Heart left ventricle (tissue), 13 donors: Measurements from ENCODE around the gene IP6K2.

Experiments
- CTCF ChIP-seq, 12 donors: fragments of 200-600 bp; sonication (generic) in 4 of 12; IDR thresholded peaks; one replicate each; pipeline versions ENCODE4 v1.5.0 to v1.8.0; 2018 to 2022; ENCODE audit warnings: antibody characterized with exemption in 12 of 12, mild to moderate bottlenecking in 5 of 12
- POLR2A ChIP-seq, 2 donors: fragments of 450-650 bp; IDR thresholded peaks; one replicate each; pipeline ENCODE4 v1.6.1; 2017; ENCODE audit warnings: antibody characterized with exemption in 2 of 2, mild to moderate bottlenecking in 2 of 2, moderate library complexity in 2 of 2
- donor health status: ischemic (EF 13 %, LVEDD 7.1; RV severe dilation, severe dysfunction).
- donor health status: DM: no; HTN: yes; CAD: no.
- donor health status: DM: no; HTN: no; CAD: no.
- donor health status: ischemic (EF 25% LVEDD 6.9; RV normal size, moderate dysfunction).
- donor health status: ischemic (EF 25% LVEDD 5.7; RV mildly dilated, moderate dysfunction).
- donor health status: ischemic (EF 35%, LVEDD 5.7; RV mildly dilated, moderate dysfunction).
- donor health status: nonischemic (EF 11% LVEDD 7.7; RV severe dilation, severe dysfunction).
- donor health status: DM: yes; HTN: yes; CAD: no.
- donor health status: PGD.
- donor health status: ischemic (EF 29% LVEDD 5.4; RV normal size, mild dysfunction).
- donor health status: nonischemic (EF 23%, LVEDD 6.1; RV moderate dilation, normal function).

DNA sequence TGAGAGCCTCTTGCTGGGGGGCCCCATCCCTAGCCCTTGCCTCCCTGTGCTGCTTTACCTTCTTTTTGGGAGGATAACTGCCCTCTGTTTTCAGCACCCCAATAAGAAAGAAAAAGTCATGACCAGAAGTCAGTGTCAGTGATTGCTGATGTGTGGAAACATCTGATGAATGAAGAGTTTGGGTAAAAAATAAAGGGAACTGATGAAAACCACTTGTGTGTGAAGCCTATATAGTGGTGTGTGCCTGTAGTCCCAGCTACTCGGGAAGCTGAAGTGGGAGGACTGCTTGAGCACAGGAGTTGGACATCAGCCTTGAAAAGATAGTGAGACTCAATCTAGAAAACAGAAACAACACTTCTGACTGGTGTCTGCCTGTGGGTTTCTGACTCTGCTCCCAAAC is 44.5 kb downstream of the IP6K2 start:
- TF ChIP-seq CTCF (IDR thresholded peaks at IDR 0.05): no peak
- no peak for TF ChIP-seq POLR2A (IDR thresholded peaks at IDR 0.05)
